Measurements from ENCODE around the gene FOXO4.

GRCh38 chrX:71144651-71145050 lies 49.0 kb downstream of the FOXO4 start, which contains the start of gene NLGN3:
- TF ChIP-seq, protein P1, sequence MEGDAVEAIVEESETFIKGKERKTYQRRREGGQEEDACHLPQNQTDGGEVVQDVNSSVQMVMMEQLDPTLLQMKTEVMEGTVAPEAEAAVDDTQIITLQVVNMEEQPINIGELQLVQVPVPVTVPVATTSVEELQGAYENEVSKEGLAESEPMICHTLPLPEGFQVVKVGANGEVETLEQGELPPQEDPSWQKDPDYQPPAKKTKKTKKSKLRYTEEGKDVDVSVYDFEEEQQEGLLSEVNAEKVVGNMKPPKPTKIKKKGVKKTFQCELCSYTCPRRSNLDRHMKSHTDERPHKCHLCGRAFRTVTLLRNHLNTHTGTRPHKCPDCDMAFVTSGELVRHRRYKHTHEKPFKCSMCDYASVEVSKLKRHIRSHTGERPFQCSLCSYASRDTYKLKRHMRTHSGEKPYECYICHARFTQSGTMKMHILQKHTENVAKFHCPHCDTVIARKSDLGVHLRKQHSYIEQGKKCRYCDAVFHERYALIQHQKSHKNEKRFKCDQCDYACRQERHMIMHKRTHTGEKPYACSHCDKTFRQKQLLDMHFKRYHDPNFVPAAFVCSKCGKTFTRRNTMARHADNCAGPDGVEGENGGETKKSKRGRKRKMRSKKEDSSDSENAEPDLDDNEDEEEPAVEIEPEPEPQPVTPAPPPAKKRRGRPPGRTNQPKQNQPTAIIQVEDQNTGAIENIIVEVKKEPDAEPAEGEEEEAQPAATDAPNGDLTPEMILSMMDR (IDR thresholded peaks at IDR 0.05): no peak
- no peak for TF ChIP-seq ZFX (IDR thresholded peaks at IDR 0.05; ENCODE audit: borderline replicate concordance)

Measured in 22Rv1 (cell line).